ENCODE measurements around the gene NDUFB6. TPM values are rescaled to one million over a fixed set of nuclear protein-coding genes. Genes with fewer than 3 reads are reported as not detected.
"Not testable (repeated sequence)": the region's sequence is repeated elsewhere in the genome, so short reads cannot be mapped to it uniquely, and the experiment has no call there.

The NDUFB6 gene
- total RNA-seq, 1 donor from 2014 or later: 43.4 TPM

DNA sequence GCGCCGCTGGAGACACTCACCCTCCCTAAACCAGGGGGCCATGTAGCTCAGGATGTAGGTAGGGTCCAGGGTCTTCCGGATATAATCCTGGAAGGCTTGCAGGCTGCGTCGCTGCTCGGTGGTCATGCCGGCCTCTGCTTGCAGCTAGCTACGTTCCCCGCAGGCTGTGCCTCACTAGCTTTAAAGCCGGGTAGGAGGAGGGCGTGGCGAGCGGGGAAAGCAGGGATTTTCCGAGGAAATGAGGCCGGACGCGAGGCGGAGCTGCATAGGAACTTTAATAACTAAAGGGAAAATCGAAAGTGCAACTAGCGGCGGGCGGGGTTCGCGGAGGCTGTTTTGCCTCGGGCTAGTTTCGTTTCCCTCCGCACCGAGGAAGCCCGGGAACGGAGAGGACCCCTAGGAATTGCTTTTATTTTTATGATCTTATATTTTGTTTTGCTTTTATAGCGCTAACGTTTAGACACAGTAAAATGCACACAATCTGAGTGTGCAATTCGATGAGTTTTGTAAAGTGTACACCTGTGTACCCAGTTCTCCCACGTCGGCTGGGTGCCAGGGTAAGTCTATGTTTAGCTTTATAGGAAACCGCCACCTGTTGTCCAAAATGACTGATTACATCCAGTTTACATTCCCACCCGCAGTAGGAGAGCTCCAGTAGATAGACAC is 46.8 kb downstream of the NDUFB6 start, which contains the start of gene RIGI:
Gene RIGI, minus strand, starts transcription at position 156 of the 666 bp plus-strand sequence. Its CDS starts 30 bp downstream, at position 126.
- Mint-ChIP-seq H3K27ac (ENCODE audit: unreplicated experiment) (peak within 1 kb of the TSS; percentile 93), H3K36me3 (ENCODE audit: low read depth) (peaks cover 1% of the 10 kb centered on the region), H3K27me3 (ENCODE audit: low read depth) (no peaks in the 10 kb centered on the region), H3K4me3 (ENCODE audit: unreplicated experiment) (peak within 1 kb of the TSS; percentile 85), H3K4me1 (ENCODE audit: low read depth) (peaks cover 26% of the 10 kb centered on the region), H3K9me3 (ENCODE audit: low read depth) (peaks cover 5% of the 10 kb centered on the region)
- TF ChIP-seq, protein P1, sequence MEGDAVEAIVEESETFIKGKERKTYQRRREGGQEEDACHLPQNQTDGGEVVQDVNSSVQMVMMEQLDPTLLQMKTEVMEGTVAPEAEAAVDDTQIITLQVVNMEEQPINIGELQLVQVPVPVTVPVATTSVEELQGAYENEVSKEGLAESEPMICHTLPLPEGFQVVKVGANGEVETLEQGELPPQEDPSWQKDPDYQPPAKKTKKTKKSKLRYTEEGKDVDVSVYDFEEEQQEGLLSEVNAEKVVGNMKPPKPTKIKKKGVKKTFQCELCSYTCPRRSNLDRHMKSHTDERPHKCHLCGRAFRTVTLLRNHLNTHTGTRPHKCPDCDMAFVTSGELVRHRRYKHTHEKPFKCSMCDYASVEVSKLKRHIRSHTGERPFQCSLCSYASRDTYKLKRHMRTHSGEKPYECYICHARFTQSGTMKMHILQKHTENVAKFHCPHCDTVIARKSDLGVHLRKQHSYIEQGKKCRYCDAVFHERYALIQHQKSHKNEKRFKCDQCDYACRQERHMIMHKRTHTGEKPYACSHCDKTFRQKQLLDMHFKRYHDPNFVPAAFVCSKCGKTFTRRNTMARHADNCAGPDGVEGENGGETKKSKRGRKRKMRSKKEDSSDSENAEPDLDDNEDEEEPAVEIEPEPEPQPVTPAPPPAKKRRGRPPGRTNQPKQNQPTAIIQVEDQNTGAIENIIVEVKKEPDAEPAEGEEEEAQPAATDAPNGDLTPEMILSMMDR (IDR thresholded peaks at IDR 0.05): peak; percentile 85
- DNase-seq (ENCODE audit: low spot score): peak; percentile 95

- H3K27ac Mint-ChIP-seq (ENCODE audit: unreplicated experiment): peak overlapping the region; percentile 93
- peaks cover under 1% of the 10 kb centered on the region for H3K9me3 Mint-ChIP-seq (ENCODE audit: low read depth)
- no peaks in the 10 kb centered on the region for H3K36me3 Mint-ChIP-seq (ENCODE audit: low read depth)
- H3K27me3 Mint-ChIP-seq (ENCODE audit: low read depth): no peaks in the 10 kb centered on the region
- H3K4me3 Mint-ChIP-seq (ENCODE audit: unreplicated experiment): peak overlapping the region; percentile 85
- no peak for DNase-seq (ENCODE audit: low spot score)
- peaks cover 26% of the 10 kb centered on the region for H3K4me1 Mint-ChIP-seq (ENCODE audit: low read depth)
- TF ChIP-seq, protein P1 (IDR thresholded peaks at IDR 0.05): no peak
Measured at GRCh38 chr9:32525709-32526030, 47.3 kb downstream of the NDUFB6 start.

DNA sequence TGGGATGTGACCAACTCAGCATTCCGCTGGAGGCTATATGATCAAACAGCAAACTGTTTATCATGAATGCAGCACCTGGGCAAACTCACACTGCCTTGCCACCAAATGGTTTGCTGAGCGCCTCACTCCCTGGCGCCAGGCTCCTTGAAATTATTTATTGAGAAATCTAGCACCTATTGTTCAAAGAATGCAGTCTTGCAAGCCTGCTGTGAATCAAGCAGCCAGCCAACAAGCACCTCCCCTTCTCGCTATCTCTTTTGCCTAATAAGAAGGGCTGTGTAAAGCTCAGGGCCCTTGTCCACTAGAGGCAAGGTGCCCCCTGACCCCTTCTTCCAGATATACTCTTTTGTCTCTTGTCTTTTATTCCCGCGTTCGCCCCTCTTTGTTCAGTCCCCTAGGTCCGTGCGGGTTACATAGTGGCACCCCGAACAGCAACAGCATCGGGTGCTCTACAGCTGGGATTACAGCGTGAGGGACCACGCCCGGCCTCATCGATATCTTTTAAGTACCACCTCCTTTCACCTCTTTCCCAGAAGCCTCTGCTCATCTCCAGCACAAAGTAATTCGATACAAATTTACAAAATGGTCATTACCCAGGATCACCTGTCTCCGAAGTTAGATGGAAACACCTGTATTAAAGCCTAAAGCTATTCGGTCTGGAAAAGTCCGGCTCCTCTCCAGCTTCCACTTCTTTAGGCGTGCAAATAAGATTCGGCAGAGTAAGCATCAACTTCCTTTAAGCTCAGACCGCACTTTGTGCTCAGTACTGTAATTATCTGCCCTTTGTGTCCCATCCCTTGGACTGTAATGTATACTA is 47.9 kb downstream of the NDUFB6 start:
- peak; percentile 59 for DNase-seq (ENCODE audit: low spot score)
- Mint-ChIP-seq H3K27me3 (ENCODE audit: low read depth) (no peaks in the 10 kb centered on the region), H3K36me3 (ENCODE audit: low read depth) (no peaks in the 10 kb centered on the region), H3K27ac (ENCODE audit: unreplicated experiment) (peak overlapping the region; percentile 93), H3K4me1 (ENCODE audit: low read depth) (peaks cover 26% of the 10 kb centered on the region), H3K9me3 (ENCODE audit: low read depth) (no peaks in the 10 kb centered on the region), H3K4me3 (ENCODE audit: unreplicated experiment) (peak overlapping the region; percentile 85)
- TF ChIP-seq, protein P1 (IDR thresholded peaks at IDR 0.05): no peak

DNA sequence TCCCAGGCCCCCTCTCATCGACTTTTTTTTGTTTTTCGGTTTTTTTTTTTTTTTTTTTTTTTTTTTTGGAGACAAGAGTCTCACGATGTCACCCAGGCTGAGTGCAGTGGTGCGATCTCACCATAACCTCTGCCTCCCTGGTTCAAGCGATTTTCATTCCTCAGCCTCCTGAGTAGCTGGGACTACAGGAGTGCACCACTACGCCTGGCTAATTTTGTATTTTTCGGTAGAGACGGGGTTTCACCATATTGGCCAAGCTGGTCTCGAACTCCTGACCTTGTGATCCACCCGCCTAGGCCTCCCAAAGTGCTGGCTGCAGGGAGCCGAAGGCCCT is 48.4 kb downstream of the NDUFB6 start:
- H3K4me3 Mint-ChIP-seq (ENCODE audit: unreplicated experiment); H3K27ac Mint-ChIP-seq (ENCODE audit: unreplicated experiment); DNase-seq (ENCODE audit: low spot score); H3K9me3 Mint-ChIP-seq (ENCODE audit: low read depth); H3K27me3 Mint-ChIP-seq (ENCODE audit: low read depth); H3K36me3 Mint-ChIP-seq (ENCODE audit: low read depth): not testable (repeated sequence)
- H3K4me1 Mint-ChIP-seq (ENCODE audit: low read depth): peaks cover 26% of the 10 kb centered on the region

- no peak for DNase-seq (ENCODE audit: low spot score)
- H3K36me3 Mint-ChIP-seq (ENCODE audit: low read depth): no peaks in the 10 kb centered on the region
- H3K27me3 Mint-ChIP-seq (ENCODE audit: low read depth): no peaks in the 10 kb centered on the region
- TF ChIP-seq, protein P1 (IDR thresholded peaks at IDR 0.05): no peak
- H3K4me1 Mint-ChIP-seq (ENCODE audit: low read depth): peaks cover 26% of the 10 kb centered on the region
- no peak overlapping the region for H3K27ac Mint-ChIP-seq (ENCODE audit: unreplicated experiment)
- no peaks in the 10 kb centered on the region for H3K9me3 Mint-ChIP-seq (ENCODE audit: low read depth)
- no peak overlapping the region for H3K4me3 Mint-ChIP-seq (ENCODE audit: unreplicated experiment)
Measured at GRCh38 chr9:32523910-32524309, 49.0 kb downstream of the NDUFB6 start.

All from chondrocyte (in vitro differentiated cells).